Measurements from ENCODE around the gene DRAP1. TPM values are rescaled to one million over a fixed set of nuclear protein-coding genes. Genes with fewer than 3 reads are reported as not detected.

The DRAP1 gene
- total RNA-seq, 1 donor from 2014 or later, result 50.4 TPM

GRCh38 chr11:65961267-65962140 is 42.3 kb downstream of the DRAP1 start, which contains the start of gene SART1:
TSS of gene SART1 (plus strand) at chr11:65961734. CDS start at chr11:65961781, 47 bp downstream.
- DNase-seq, result peak; percentile 96

GRCh38 chr11:65962141-65962564 is 42.9 kb downstream of the DRAP1 start:
- no peak for DNase-seq

GRCh38 chr11:65964906-65965305 is 45.7 kb downstream of the DRAP1 start:
- no peak for DNase-seq

DNA sequence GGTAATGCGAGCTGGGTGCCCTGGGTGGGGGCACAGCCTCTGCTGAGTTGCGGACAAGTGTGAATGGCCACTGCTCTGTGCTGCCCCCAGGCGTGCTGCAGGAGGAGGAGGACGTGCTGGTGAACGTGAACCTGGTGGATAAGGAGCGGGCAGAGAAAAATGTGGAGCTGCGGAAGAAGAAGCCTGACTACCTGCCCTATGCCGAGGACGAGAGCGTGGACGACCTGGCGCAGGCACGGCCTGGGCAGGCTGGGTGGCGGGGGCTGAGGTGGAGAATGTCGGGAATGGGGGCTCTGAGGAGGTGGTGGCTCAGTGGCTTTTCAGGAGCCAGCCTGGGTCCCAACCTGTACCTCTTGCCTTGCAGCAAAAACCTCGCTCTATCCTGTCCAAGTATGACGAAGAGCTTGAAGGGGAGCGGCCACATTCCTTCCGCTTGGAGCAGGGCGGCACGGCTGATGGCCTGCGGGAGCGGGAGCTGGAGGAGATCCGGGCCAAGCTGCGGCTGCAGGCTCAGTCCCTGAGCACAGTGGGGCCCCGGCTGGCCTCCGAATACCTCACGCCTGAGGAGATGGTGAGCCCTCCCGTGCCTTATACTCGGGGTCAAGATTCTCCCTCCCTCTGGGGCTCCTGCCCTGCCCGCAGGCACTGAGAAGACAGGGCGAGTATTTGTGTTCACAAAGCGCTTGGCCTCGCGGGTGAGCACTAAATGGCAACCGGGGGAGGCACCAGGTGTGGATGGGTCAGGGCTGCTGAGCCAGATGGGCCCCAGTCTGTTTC is 46.9 kb downstream of the DRAP1 start:
- no peak for DNase-seq

GRCh38 chr11:65967329-65967934 is 48.2 kb downstream of the DRAP1 start:
- no peak for DNase-seq

DNA sequence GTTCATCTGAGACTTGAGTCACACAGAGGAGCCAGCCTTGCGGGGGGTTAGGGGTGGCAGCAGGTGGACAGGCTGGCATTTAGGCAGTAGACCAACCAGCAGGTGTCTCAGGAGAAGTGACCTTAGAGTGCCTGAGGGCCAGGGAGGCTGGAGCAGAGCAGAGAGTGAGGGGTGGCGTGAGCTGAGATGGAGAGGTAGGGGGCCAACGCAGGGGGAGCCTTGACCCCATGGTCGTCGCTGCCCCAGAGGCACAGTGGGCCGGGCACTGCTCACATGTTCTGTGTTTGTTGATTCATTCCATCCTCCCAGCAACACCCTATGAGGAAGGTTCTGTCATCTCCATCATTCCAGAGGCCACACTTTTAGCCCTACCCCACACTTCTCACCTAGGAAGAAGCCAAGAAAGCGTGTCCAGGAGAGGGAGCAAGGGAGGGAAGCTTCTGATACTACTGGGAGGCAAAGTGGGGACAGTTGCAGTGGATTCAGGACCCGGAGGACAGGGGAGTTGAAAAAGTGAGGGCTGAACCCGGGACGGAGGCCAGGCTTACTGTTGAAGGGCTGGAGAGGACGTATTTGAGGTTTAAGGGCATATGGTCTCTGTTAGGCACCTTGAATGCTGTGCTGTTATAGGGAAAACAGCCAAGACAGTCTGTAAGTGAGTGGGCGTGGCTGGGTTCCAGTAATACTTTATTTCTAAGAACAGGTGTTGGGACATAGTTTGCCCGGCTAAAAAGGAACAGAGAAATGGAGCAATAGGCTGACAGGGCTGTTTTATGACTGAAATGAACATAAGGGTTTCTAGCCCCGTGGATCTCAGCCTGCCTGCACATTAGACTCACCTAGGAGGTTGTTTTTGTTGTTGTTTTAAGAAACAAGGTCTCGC is 49.6 kb downstream of the DRAP1 start:
- no peak for DNase-seq

Other genes starting within 250 kb of the DRAP1 start
- gene KAT5, start 207.2 kb upstream of the DRAP1 start, total RNA-seq, result 43.8 TPM
- 9.4 TPM for gene RNASEH2C, start 198.6 kb upstream of the DRAP1 start, total RNA-seq
- 4.7 TPM for gene AP5B1, start 138.4 kb upstream of the DRAP1 start, total RNA-seq
- gene OVOL1, start 132.4 kb upstream of the DRAP1 start, total RNA-seq, result not detected
- gene SNX32, start 85.5 kb upstream of the DRAP1 start, total RNA-seq, result 7.3 TPM
- 404 TPM for gene CFL1, start 61.2 kb upstream of the DRAP1 start, total RNA-seq
- gene MUS81, start 59.0 kb upstream of the DRAP1 start, total RNA-seq, result 45.9 TPM
- 13.3 TPM for gene EFEMP2, start 46.6 kb upstream of the DRAP1 start, total RNA-seq
- not detected for gene CTSW, start 39.6 kb upstream of the DRAP1 start, total RNA-seq
- gene FIBP, start 31.0 kb upstream of the DRAP1 start, total RNA-seq, result 107 TPM
- gene CCDC85B, start 28.8 kb upstream of the DRAP1 start, total RNA-seq, result 14.0 TPM
- not detected for gene FOSL1, start 19.0 kb upstream of the DRAP1 start, total RNA-seq
- 12.6 TPM for gene C11orf68, start 364 bp upstream of the DRAP1 start, total RNA-seq
- not detected for gene TSGA10IP, start 26.1 kb downstream of the DRAP1 start, total RNA-seq
- gene SART1, start 42.3 kb downstream of the DRAP1 start, total RNA-seq, result 22.1 TPM
- 20.7 TPM for gene EIF1AD, start 82.7 kb downstream of the DRAP1 start, total RNA-seq
- gene BANF1, start 83.1 kb downstream of the DRAP1 start, total RNA-seq, result 16.7 TPM
- not detected for gene CST6, start 92.6 kb downstream of the DRAP1 start, total RNA-seq
- gene CATSPER1, start 107.1 kb downstream of the DRAP1 start, total RNA-seq, result not detected
- 14.0 TPM for gene GAL3ST3, start 129.7 kb downstream of the DRAP1 start, total RNA-seq
- gene SF3B2, start 132.9 kb downstream of the DRAP1 start, total RNA-seq, result 88.6 TPM
- 34.5 TPM for gene PACS1, start 150.8 kb downstream of the DRAP1 start, total RNA-seq

All from occipital lobe (tissue), 2 donors.